ENCODE measurements around the gene RECQL5. TPM values are rescaled to one million over a fixed set of nuclear protein-coding genes. Genes with fewer than 3 reads are reported as not detected.
A peak's percentile ranks its signal among the peaks of the same experiment; 100 is the strongest.

Gene RECQL5
- total and polyA plus RNA-seq, 2 of the 8 experiments (the other 6 are each of a cell fraction or from before 2014, with no cell fraction given), result 15.1 to 41.1 TPM

DNA sequence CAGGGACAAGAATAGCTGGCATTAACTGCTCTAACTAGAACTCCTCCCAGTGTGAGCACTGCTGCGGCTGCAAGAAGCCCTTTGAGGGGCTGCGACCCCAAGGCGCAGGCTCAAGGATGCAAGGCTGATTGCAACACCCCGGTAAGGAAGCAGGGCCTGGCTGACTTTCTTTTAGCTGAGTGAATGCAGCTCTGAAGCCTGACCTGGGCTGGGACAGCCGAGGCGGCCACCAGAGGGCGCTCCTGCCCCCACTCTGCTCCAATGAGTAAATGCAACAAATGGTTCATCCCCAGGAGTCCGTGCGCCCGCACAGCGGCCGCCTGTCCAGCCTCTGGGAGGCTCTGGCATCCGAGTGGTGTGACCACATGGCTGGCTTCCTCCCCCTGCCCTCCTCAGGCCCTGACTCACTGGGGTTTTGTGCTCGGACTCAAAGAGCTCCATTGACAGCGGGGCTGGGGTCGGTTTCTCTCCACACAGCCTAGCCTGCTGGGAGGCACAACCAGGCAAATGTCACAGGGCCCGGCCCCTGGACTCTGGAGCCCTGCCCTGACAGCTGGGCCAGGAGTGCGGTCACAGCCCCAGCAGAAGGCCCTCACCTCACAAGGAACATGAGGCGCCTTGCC, 34.0 kb downstream of the RECQL5 start, which contains the start of gene SMIM5:
TSS of gene SMIM5 (plus strand) at position 572 of the 623 bp plus-strand sequence. CDS start 6,768 bp downstream, outside the sequence.
- ChIA-PET POLR2A (ENCODE audit: partially characterized antibody) (interaction anchor here (0.8 to 3.4 kb wide), 14 partner anchors 9 to 196 kb away, joined by 3 to 19 read pairs (median 4); partner anchors contain the start of genes RECQL5 and SAP30BP), CTCF (ENCODE audit: partially characterized antibody) (interaction anchor here (0.6 to 59.2 kb wide), 55 partner anchors 11 to 402 kb away, joined by 3 to 2200 read pairs (median 5); partner anchors contain the start of genes LLGL2, RECQL5, SAP30BP and SMIM5)
- Histone ChIP-seq H3K4me2 (ENCODE audit: insufficient read depth in 1 of 2, low read depth in 2 of 2, low read length in 2 of 2) (peak within 1 kb of the TSS; percentile 20 to 54), H3K23me2 (ENCODE audit: low read depth, low read length) (no peaks in the 10 kb centered on the region), H3K18ac (ENCODE audit: extremely low read depth, low read length) (peak within 1 kb of the TSS; percentile 28; the same call in 1 of the 2 replicates), H2BK20ac (ENCODE audit: low read length) (no peak within 1 kb of the TSS), H3K9ac (replicated peaks in 1 of 4; ENCODE audit: extremely low read depth in 1 of 4, low read depth in 3 of 4, low read length in 3 of 4) (no peak within 1 kb of the TSS; a peak in 1 of 7 replicates), H3K79me1 (ENCODE audit: low read depth, low read length) (no peaks in the 10 kb centered on the region), H3K14ac (ENCODE audit: insufficient read length) (no peak within 1 kb of the TSS), H4K91ac (replicated peaks; ENCODE audit: insufficient read length, low read length) (no peak within 1 kb of the TSS), H2BK120ac (replicated peaks; ENCODE audit: low read depth, low read length) (no peak within 1 kb of the TSS), H2BK15ac (ENCODE audit: low read length) (no peak within 1 kb of the TSS), H2BK5ac (ENCODE audit: low read depth, low read length) (no peak within 1 kb of the TSS), H3K27ac (ENCODE audit: low read depth, low read length) (no peak within 1 kb of the TSS), H3K27me3 (replicated peaks in 1 of 4; ENCODE audit: control insufficient read depth in 3 of 4, extremely low read depth in 1 of 4, insufficient read depth in 3 of 4, low read length in 3 of 4) (no peaks in the 10 kb centered on the region), H2AK5ac (ENCODE audit: low read depth, low read length) (no peak within 1 kb of the TSS), H2AFZ (ENCODE audit: low read length) (no peak within 1 kb of the TSS), H3K23ac (ENCODE audit: insufficient read length) (no peak within 1 kb of the TSS), H3K4ac (replicated peaks; ENCODE audit: insufficient read length, low read depth, low read length) (peak within 1 kb of the TSS; percentile 3), H3K36me3 (ENCODE audit: control insufficient read depth in 2 of 4, insufficient read depth in 4 of 4, low read length in 3 of 4) (peaks cover 0 to 3% (median under 1%) of the 10 kb centered on the region in 4 experiments; a peak in 1 of 8 replicates), H3K9me3 (ENCODE audit: insufficient read depth in 2 of 2, low read depth in 1 of 2, low read length in 1 of 2) (no peaks in the 10 kb centered on the region), H4K8ac (ENCODE audit: extremely low read depth, insufficient read depth, low read length) (no peak within 1 kb of the TSS; the same call in 1 of the 2 replicates), H3K56ac (replicated peaks; ENCODE audit: insufficient read length, low read depth, low read length) (no peak within 1 kb of the TSS), H2BK12ac (ENCODE audit: low read depth, low read length) (peak within 1 kb of the TSS; percentile 4; the same call in 1 of the 2 replicates), H3K4me3 (ENCODE audit: extremely low read depth in 1 of 4, insufficient read depth in 2 of 4, low read depth in 3 of 4, low read length in 4 of 4) (peak within 1 kb of the TSS in 1 of 4 experiments; percentile 16; a peak in 3 of 8 replicates), H4K5ac (ENCODE audit: insufficient read length, low read depth, low read length) (no peak within 1 kb of the TSS), H3K4me1 (replicated peaks in 1 of 4; ENCODE audit: control insufficient read depth in 3 of 4, insufficient read depth in 4 of 4, low read length in 3 of 4) (peaks cover 0 to 16% (median 11%) of the 10 kb centered on the region in 4 experiments; a peak in 5 of 7 replicates), H4K20me1 (replicated peaks in 1 of 2; ENCODE audit: control insufficient read depth in 1 of 2, insufficient read depth in 2 of 2, low read length in 2 of 2) (peaks cover 5 to 20% of the 10 kb centered on the region in 2 experiments), H3K79me2 (ENCODE audit: control insufficient read depth in 1 of 2, insufficient read depth in 2 of 2, low read length in 2 of 2) (no peaks in the 10 kb centered on the region)
- DNase-seq (ENCODE audit: low read depth in 1 of 2, low spot score in 2 of 2) (peak; percentile 75 to 97), FAIRE-seq (no peak)
- 28% methylated on average over 19 of the region's 19 CpGs; no CpG with 5 or more reads in 1 of the 2 experiments for WGBS, 2 experiments (ENCODE audit: extremely low coverage in 1 of 2, insufficient coverage in 1 of 2, insufficient read length in 1 of 2, insufficient replicate concordance in 2 of 2, low coverage in 1 of 2, low lambda C conversion rate in 2 of 2, missing lambda C conversion rate in 1 of 2)
- TF ChIP-seq CEBPB (IDR thresholded peaks at IDR 0.05; ENCODE audit: low read depth, low read length) (peak; percentile 94), RAD21 (IDR thresholded peaks at IDR 0.05 in 1 of 2, conservative IDR thresholded peaks at IDR 0.05 in 1 of 2; ENCODE audit: low read depth in 2 of 2, low read length in 2 of 2) (peak; percentile 58 to 70), SIRT6 (IDR thresholded peaks at IDR 0.05; ENCODE audit: low read length) (no peak), PHF8 (conservative IDR thresholded peaks at IDR 0.05; ENCODE audit: low read depth, low read length) (no peak), SIX5 (IDR thresholded peaks at IDR 0.05; ENCODE audit: low read depth, low read length) (no peak), SP2 (IDR thresholded peaks at IDR 0.05; ENCODE audit: low read length) (no peak), CBX5 (IDR thresholded peaks at IDR 0.05; ENCODE audit: low read depth, low read length) (no peak), CBX8 (IDR thresholded peaks at IDR 0.05; ENCODE audit: borderline replicate concordance, low read depth, low read length) (no peak)
- TF ChIP-seq, protein P1, sequence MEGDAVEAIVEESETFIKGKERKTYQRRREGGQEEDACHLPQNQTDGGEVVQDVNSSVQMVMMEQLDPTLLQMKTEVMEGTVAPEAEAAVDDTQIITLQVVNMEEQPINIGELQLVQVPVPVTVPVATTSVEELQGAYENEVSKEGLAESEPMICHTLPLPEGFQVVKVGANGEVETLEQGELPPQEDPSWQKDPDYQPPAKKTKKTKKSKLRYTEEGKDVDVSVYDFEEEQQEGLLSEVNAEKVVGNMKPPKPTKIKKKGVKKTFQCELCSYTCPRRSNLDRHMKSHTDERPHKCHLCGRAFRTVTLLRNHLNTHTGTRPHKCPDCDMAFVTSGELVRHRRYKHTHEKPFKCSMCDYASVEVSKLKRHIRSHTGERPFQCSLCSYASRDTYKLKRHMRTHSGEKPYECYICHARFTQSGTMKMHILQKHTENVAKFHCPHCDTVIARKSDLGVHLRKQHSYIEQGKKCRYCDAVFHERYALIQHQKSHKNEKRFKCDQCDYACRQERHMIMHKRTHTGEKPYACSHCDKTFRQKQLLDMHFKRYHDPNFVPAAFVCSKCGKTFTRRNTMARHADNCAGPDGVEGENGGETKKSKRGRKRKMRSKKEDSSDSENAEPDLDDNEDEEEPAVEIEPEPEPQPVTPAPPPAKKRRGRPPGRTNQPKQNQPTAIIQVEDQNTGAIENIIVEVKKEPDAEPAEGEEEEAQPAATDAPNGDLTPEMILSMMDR (IDR thresholded peaks at IDR 0.05; ENCODE audit: control extremely low read depth in 1 of 3, insufficient read depth in 1 of 3, low read depth in 1 of 3, low read length in 3 of 3), result peak; percentile 93 to 95 (median 94)

Data from H1 (cell line).